MM.1S (cell line): Measurements from ENCODE around the gene PLA2G12B.

Experiments used
- CTCF ChIP-seq: fragments of 300-600 bp; sonication (generic); IDR thresholded peaks from 2 replicates; pipeline ENCODE4 v1.5.1; 2016; ENCODE audit warnings: antibody characterized with exemption, low read length, mixed read lengths
- EZH2 ChIP-seq: fragments of 300-600 bp; sonication (generic); optimal IDR thresholded peaks from 2 replicates; pipeline ENCODE3; 2017; ENCODE audit warnings: low read depth, mild to moderate bottlenecking, antibody characterized with exemption, low read length, mixed read lengths

- TF ChIP-seq CTCF (no peak), EZH2 (no peak)
These were observed 61.3 kb downstream of the PLA2G12B start, which contains the start of gene OIT3 for GRCh38 chr10:72893136-72893798.
